HepG2 (cell line): Measurements from ENCODE around the gene HSPB8. TPM values are rescaled to one million over a fixed set of nuclear protein-coding genes. Genes with fewer than 3 reads are reported as not detected.
A peak's percentile ranks its signal among the peaks of the same experiment; 100 is the strongest.

Source experiments
- ATAC-seq: fragments of 200-7000 bp; cut with Tn5 transposase; 3 replicates; pipeline ENCODE4 v1.9.1; 2020; ENCODE audit warnings: mild to moderate bottlenecking, moderate library complexity
- BruUV-seq: library from RNA; stranded (reverse); fragments of 400-500 nt; replicated peaks from 2 replicates; lab custom pipeline; 2021; lab: Mats Ljungman, UMichigan
- CTCF ChIA-PET: fragments of 300-600 bp; formaldehyde crosslinking; extraction: SDS; loops from one replicate; lab custom pipeline; 2021; ENCODE audit warnings: low total read pairs, inconsistent platforms, low intra/inter-chr PET ratio; lab: Yijun Ruan, JAX
- POLR2A ChIA-PET: fragments of 350-600 bp; sonication (Branson Sonifier 250); formaldehyde crosslinking; loops from one replicate; lab custom pipeline; 2020; ENCODE audit warnings: antibody characterized with exemption, inconsistent platforms; lab: Yijun Ruan, JAX
- DNase-seq: peaks from one replicate; pipeline ENCODE4 v3.0.0-alpha.2; 2015; ENCODE audit warnings: low spot score
- FAIRE-seq: peaks from 3 replicates; lab custom pipeline; 2011; peaks lifted over from hg19 to GRCh38; lab: Jason Lieb, UNC
- H2AFZ ChIP-seq: one replicate; pipeline ENCODE4 v1.6.1; 2011; ENCODE audit warnings: low read length, inconsistent platforms
- H3K27ac ChIP-seq: fragments of 300-600 bp; 3 replicates; pipeline ENCODE4 v1.8.0; 2011; ENCODE audit warnings: mixed run types, mild to moderate bottlenecking, mixed read lengths, low read length, inconsistent platforms; ENCODE audit not compliant: insufficient read depth; ENCODE audit errors: extremely low read length
- H3K27me3 ChIP-seq, 2 experiments: fragments of 200-600 bp in 1 of 2; 2 replicates in 1 of 2; 3 replicates in 1 of 2; pipeline versions ENCODE4 v1.6.0 to v1.8.0; 2011; ENCODE audit warnings: low read length in 2 of 2, mild to moderate bottlenecking in 2 of 2, moderate library complexity in 2 of 2, inconsistent platforms in 1 of 2; ENCODE audit not compliant: insufficient read depth in 2 of 2, control insufficient read depth in 1 of 2
- H3K36me3 ChIP-seq, 2 experiments: fragments of 200-600 bp in 1 of 2; replicated peaks in 1 of 2; 2 replicates in 1 of 2; 3 replicates in 1 of 2; pipeline versions ENCODE4 v1.5.1 to v1.8.0; 2011; ENCODE audit warnings: low read length in 2 of 2, inconsistent platforms in 1 of 2; ENCODE audit not compliant: insufficient read depth in 2 of 2, control insufficient read depth in 1 of 2
- H3K4me1 ChIP-seq: 2 replicates; pipeline ENCODE4 v1.5.1; 2012; ENCODE audit warnings: low read length, inconsistent platforms; ENCODE audit not compliant: insufficient read depth
- H3K4me2 ChIP-seq: 2 replicates; pipeline ENCODE4 v1.6.0; 2011; ENCODE audit warnings: low read depth, low read length, inconsistent platforms
- H3K4me3 ChIP-seq, 3 experiments: fragments of 200-600 bp in 1 of 3; sonication (generic), shearing (Covaris generic) in 1 of 3; replicated peaks in 1 of 3; 2 replicates each; pipeline ENCODE4 v1.5.1; 2011 to 2016; ENCODE audit warnings: low read length in 3 of 3, inconsistent platforms in 2 of 3, low read depth in 2 of 3, mild to moderate bottlenecking in 2 of 3, control low read depth in 1 of 3, mixed read lengths in 1 of 3; ENCODE audit not compliant: insufficient read depth in 1 of 3
- H3K79me2 ChIP-seq: one replicate; pipeline ENCODE4 v1.6.1; 2011; ENCODE audit warnings: low read length, inconsistent platforms; ENCODE audit not compliant: insufficient read depth
- H3K9ac ChIP-seq: 2 replicates; pipeline ENCODE4 v1.6.0; 2011; ENCODE audit warnings: mild to moderate bottlenecking, low read depth, low read length, inconsistent platforms; ENCODE audit not compliant: insufficient read depth
- H3K9me3 ChIP-seq: 2 replicates; pipeline ENCODE4 v1.5.1; 2012; ENCODE audit warnings: mild to moderate bottlenecking, low read length
- H4K20me1 ChIP-seq: 2 replicates; pipeline ENCODE4 v1.6.0; 2011; ENCODE audit warnings: inconsistent platforms, mild to moderate bottlenecking, low read length, moderate library complexity; ENCODE audit not compliant: insufficient read depth
- CBX1 ChIP-seq: IDR thresholded peaks from one replicate; pipeline ENCODE4 v1.6.1; 2016; ENCODE audit warnings: antibody characterized with exemption, low read depth
- DBP ChIP-seq: sonication (generic); formaldehyde crosslinking; IDR thresholded peaks from 2 replicates; pipeline ENCODE4 v1.4.0; 2020; ENCODE audit warnings: missing genetic modification reagents; ENCODE audit errors: not compliant biosample characterization
- DPF2 ChIP-seq: sonication (generic); formaldehyde crosslinking; IDR thresholded peaks from 2 replicates; pipeline ENCODE4 v1.4.0; 2020; ENCODE audit warnings: mild to moderate bottlenecking, low read depth, missing genetic modification reagents, borderline replicate concordance
- HIVEP1 ChIP-seq: sonication (generic); formaldehyde crosslinking; IDR thresholded peaks from 2 replicates; pipeline ENCODE4 v1.4.0; 2020; ENCODE audit warnings: mild to moderate bottlenecking, missing genetic modification reagents
- HOXD1 ChIP-seq: sonication (generic); formaldehyde crosslinking; IDR thresholded peaks from 2 replicates; pipeline ENCODE4 v1.5.0; 2020; ENCODE audit warnings: missing genetic modification reagents
- KMT2A ChIP-seq: sonication (generic); formaldehyde crosslinking; IDR thresholded peaks from 2 replicates; pipeline ENCODE4 v1.4.0; 2020; ENCODE audit warnings: missing genetic modification reagents
- MIER2 ChIP-seq: IDR thresholded peaks from 2 replicates; pipeline ENCODE4 v1.6.1; 2016; ENCODE audit warnings: missing biosample characterization, missing genetic modification reagents
- PPARG ChIP-seq: conservative IDR thresholded peaks from 2 replicates; pipeline ENCODE4 v1.6.1; 2016; ENCODE audit warnings: missing biosample characterization, missing genetic modification reagents
- PRMT3 ChIP-seq: sonication (generic); formaldehyde crosslinking; IDR thresholded peaks from 2 replicates; pipeline ENCODE4 v1.8.1; 2022; ENCODE audit warnings: low read depth, mild to moderate bottlenecking, moderate library complexity, missing genetic modification reagents, borderline replicate concordance
- REST ChIP-seq, 2 experiments: IDR thresholded peaks; 2 replicates each; pipeline ENCODE4 v1.6.1; 2011 to 2012; ENCODE audit warnings: low read length in 2 of 2, borderline replicate concordance in 1 of 2, low read depth in 1 of 2, mild to moderate bottlenecking in 1 of 2, moderate library complexity in 1 of 2
- TBX3 ChIP-seq: fragments of 450-650 bp; IDR thresholded peaks from 2 replicates; pipeline ENCODE4 v1.6.1; 2017; ENCODE audit warnings: antibody characterized with exemption, mild to moderate bottlenecking, inconsistent platforms, borderline replicate concordance
- THYN1 ChIP-seq: sonication (generic); formaldehyde crosslinking; IDR thresholded peaks from 2 replicates; pipeline ENCODE4 v1.8.1; 2023; ENCODE audit warnings: low read depth, mild to moderate bottlenecking, moderate library complexity, missing genetic modification reagents, borderline replicate concordance
- ZNF468 ChIP-seq: sonication (generic); formaldehyde crosslinking; IDR thresholded peaks from 2 replicates; pipeline ENCODE4 v1.8.0; 2022; ENCODE audit warnings: mild to moderate bottlenecking, moderate library complexity, missing genetic modification reagents
- ZNF776 ChIP-seq: sonication (generic); formaldehyde crosslinking; IDR thresholded peaks from 2 replicates; pipeline ENCODE4 v1.4.0; 2020; ENCODE audit warnings: mild to moderate bottlenecking, missing genetic modification reagents
- ZNF816 ChIP-seq: sonication (generic); formaldehyde crosslinking; IDR thresholded peaks from 2 replicates; pipeline ENCODE4 v1.8.0; 2022; ENCODE audit warnings: missing genetic modification reagents, mild to moderate bottlenecking, borderline replicate concordance
- WGBS: methylation state at CpG from one replicate; pipeline ENCODE4 v1.1.6; 2017; ENCODE audit warnings: low lambda C conversion rate; 5-methylcytosine and 5-hydroxymethylcytosine counted together
- in situ Hi-C: cut with HindIII; loops from 2 replicates; pipeline ENCODE4 v1.10.0; 2017; ENCODE audit warnings: low pct_unique_long_range_greater_than_20kb; ENCODE audit not compliant: extremely low pct_ligation_motif_present
- intact Hi-C: fragments of 100-400 bp; cut with micrococcal nuclease; formaldehyde crosslinking; loops from one replicate; pipeline ENCODE4 v1.10.0; 2022; ENCODE audit not compliant: unreplicated experiment
- polyA plus RNA-seq, 8 experiments: library from polyadenylated mRNA; depleted of rRNA in 3 of 8; stranded (reverse) in 7 of 8; unstranded in 1 of 8; fragments of >200 nt; fragmentation: Illumina TruSeq in 4 of 8; extraction: Trizol in 4 of 8; gene quantifications; 2 replicates each; pipeline versions ENCODE4 v1.2.1 to v1.2.3, GENCODE V29; 2011 to 2016; ENCODE audit warnings: low read depth in 4 of 8, missing spikeins in 1 of 8, mixed read lengths in 1 of 8; ENCODE audit not compliant: insufficient read depth in 1 of 8
- total RNA-seq, 5 experiments: library from RNA; depleted of rRNA; stranded (reverse); fragments of >200 nt; fragmentation: Illumina TruSeq; extraction: Trizol; gene quantifications; 2 replicates each; pipeline ENCODE4 v1.2.3, GENCODE V29; 2016; ENCODE audit warnings: low read depth in 1 of 5

The HSPB8 gene
- total and polyA plus RNA-seq, 2 of the 13 experiments (the other 11 are each of a cell fraction or from before 2014, with no cell fraction given), result 0.49 to 0.54 TPM

GRCh38 chr12:119207063-119207560, 28.4 kb downstream of the HSPB8 start:
- Histone ChIP-seq H3K4me2 (no peak overlapping the region), H4K20me1 (no peaks in the 10 kb centered on the region), H3K4me1 (no peaks in the 10 kb centered on the region), H3K36me3 (no peaks in the 10 kb centered on the region), H3K27ac (no peak overlapping the region), H3K9me3 (no peaks in the 10 kb centered on the region)
- no TSS peak for BruUV-seq
- in situ Hi-C loops, result no loop called here
- intact Hi-C loops, result no loop called here
- FAIRE-seq (no peak), ATAC-seq (no peak)
- POLR2A ChIA-PET, result no interaction called here
- TF ChIP-seq THYN1 (CRISPR knock-in tag), result no peak
- TF ChIP-seq, all 625 proteins: peak for 0
- Histone ChIP-seq H3K79me2 (no peaks in the 10 kb centered on the region), H3K27me3 (no peaks in the 10 kb centered on the region; a peak in 1 of 5 replicates), H3K9ac (no peak overlapping the region), H2AFZ (no peak overlapping the region), H3K4me3 (no peak overlapping the region)
- CTCF ChIA-PET, result no interaction called here
- no peak for DNase-seq
- 36% methylated on average over 2 of the region's 2 CpGs for WGBS

- Histone ChIP-seq H3K9ac (no peak overlapping the region), H3K4me2 (no peak overlapping the region), H3K4me1 (no peaks in the 10 kb centered on the region), H3K9me3 (no peaks in the 10 kb centered on the region), H3K27me3 (no peaks in the 10 kb centered on the region; a peak in 1 of 5 replicates), H4K20me1 (no peaks in the 10 kb centered on the region), H3K4me3 (no peak overlapping the region), H3K36me3 (no peaks in the 10 kb centered on the region), H3K27ac (no peak overlapping the region), H3K79me2 (no peaks in the 10 kb centered on the region), H2AFZ (no peak overlapping the region)
- no CpG with 5 or more reads among the region's 6 CpGs for WGBS
- no TSS peak for BruUV-seq
- in situ Hi-C loops (no loop called here), intact Hi-C loops (no loop called here)
- ChIA-PET POLR2A (no interaction called here), CTCF (no interaction called here)
- DNase-seq, result peak; percentile 33
- FAIRE-seq, result no peak
- ATAC-seq, result peak; percentile 48; the same call in 2 of the 3 replicates
- TF ChIP-seq HIVEP1 (CRISPR knock-in tag) (no peak), PPARG (CRISPR knock-in tag) (no peak), HOXD1 (CRISPR knock-in tag) (no peak), MIER2 (CRISPR knock-in tag) (0 out of 2 replicates have a peak, but pooled peaks have one; percentile 20), ZNF468 (CRISPR knock-in tag) (no peak), REST (IDR thresholded peaks at IDR 0.05; ENCODE audit: borderline replicate concordance in 1 of 2, low read depth in 1 of 2, low read length in 2 of 2) (peak in 1 of 2 experiments; percentile 63; a peak in 3 of 4 replicates), PRMT3 (no peak), TBX3 (no peak), ZNF816 (CRISPR knock-in tag) (no peak), DBP (CRISPR knock-in tag) (no peak), ZNF776 (CRISPR knock-in tag) (no peak), DPF2 (CRISPR knock-in tag) (no peak), CBX1 (no peak), KMT2A (CRISPR knock-in tag) (no peak)
Observed at GRCh38 chr12:119208626-119209061, 29.9 kb downstream of the HSPB8 start.
